Bronchial epithelial cell (primary cell): ENCODE measurements around the gene IL1RN. TPM values are rescaled to one million over a fixed set of nuclear protein-coding genes. Genes with fewer than 3 reads are reported as not detected.

Experiments used
- DNase-seq: peaks from one replicate; pipeline ENCODE4 v3.0.0-alpha.2; 2010; ENCODE audit warnings: low read depth
- FAIRE-seq: peaks from 2 replicates; lab custom pipeline; 2011; peaks lifted over from hg19 to GRCh38; lab: Jason Lieb, UNC
- H3K27me3 ChIP-seq: 2 replicates; pipeline ENCODE4 v1.5.1; 2011; ENCODE audit warnings: low read length; ENCODE audit not compliant: control insufficient read depth, insufficient read depth
- H3K36me3 ChIP-seq: 2 replicates; pipeline ENCODE4 v1.5.1; 2011; ENCODE audit warnings: low read length; ENCODE audit not compliant: control insufficient read depth, insufficient read depth
- H3K4me3 ChIP-seq: 2 replicates; pipeline ENCODE4 v1.5.1; 2011; ENCODE audit warnings: mild to moderate bottlenecking, low read depth, low read length, control low read depth
- total RNA-seq: library from RNA; depleted of rRNA; stranded (reverse); fragments of >200 nt; gene quantifications from 2 replicates; pipeline ENCODE4 v1.2.1, GENCODE V29; 2014
- TF ChIP-seq, protein P1 (sequence below): IDR thresholded peaks from 2 replicates; pipeline ENCODE4 v1.5.1; 2011; ENCODE audit warnings: mild to moderate bottlenecking, moderate library complexity, low read length, control low read depth, inconsistent platforms; ENCODE audit not compliant: insufficient read depth, severe bottlenecking

Gene IL1RN
- total RNA-seq, 1 donor from 2014 or later = 71.9 TPM

DNA sequence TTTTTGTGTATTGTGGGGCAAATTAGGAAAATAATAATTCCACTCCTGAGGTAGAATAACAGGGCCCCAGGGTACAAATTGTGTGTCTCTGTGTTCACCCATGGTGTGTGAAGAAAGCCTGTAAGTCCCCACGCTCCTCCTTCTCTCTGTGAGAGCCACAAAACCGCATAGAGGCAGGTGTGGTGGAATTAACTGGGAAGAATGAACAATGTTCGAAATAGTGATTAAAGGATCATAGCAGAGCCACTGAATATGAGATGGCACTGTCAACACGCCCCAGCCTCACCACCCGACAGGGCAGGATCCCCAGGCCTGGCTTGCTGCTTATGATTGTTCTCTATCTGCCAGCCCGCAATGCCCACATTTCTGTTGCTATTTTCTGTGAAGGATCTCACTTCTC is 14.1 kb downstream of the IL1RN start:
- Histone ChIP-seq H3K36me3 (no peaks in the 10 kb centered on the region), H3K4me3 (no peak overlapping the region), H3K27me3 (no peaks in the 10 kb centered on the region)
- DNase-seq (no peak), FAIRE-seq (no peak)
- TF ChIP-seq, protein P1, sequence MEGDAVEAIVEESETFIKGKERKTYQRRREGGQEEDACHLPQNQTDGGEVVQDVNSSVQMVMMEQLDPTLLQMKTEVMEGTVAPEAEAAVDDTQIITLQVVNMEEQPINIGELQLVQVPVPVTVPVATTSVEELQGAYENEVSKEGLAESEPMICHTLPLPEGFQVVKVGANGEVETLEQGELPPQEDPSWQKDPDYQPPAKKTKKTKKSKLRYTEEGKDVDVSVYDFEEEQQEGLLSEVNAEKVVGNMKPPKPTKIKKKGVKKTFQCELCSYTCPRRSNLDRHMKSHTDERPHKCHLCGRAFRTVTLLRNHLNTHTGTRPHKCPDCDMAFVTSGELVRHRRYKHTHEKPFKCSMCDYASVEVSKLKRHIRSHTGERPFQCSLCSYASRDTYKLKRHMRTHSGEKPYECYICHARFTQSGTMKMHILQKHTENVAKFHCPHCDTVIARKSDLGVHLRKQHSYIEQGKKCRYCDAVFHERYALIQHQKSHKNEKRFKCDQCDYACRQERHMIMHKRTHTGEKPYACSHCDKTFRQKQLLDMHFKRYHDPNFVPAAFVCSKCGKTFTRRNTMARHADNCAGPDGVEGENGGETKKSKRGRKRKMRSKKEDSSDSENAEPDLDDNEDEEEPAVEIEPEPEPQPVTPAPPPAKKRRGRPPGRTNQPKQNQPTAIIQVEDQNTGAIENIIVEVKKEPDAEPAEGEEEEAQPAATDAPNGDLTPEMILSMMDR = no peak

DNA sequence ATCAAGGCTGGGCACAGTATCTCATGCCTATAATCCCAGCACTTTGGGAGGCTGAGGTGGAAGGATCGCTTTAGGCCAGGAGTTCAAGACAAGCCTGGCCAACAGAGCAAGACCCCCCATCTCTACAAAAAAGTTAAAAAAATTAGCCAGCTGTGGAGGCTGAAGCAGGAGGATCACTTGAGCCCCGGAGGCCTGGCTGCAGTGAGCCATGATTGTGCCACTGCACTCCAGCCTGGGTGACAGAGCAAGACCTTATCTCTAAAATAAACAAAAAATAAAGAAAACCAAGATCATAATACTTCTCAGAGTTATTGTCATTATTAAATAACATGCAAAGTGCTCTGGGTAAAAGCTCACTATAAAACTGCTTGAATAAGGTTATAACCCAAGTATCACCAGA is 14.9 kb downstream of the IL1RN start:
- Histone ChIP-seq H3K36me3 (no peaks in the 10 kb centered on the region), H3K4me3 (no peak overlapping the region), H3K27me3 (no peaks in the 10 kb centered on the region)
- TF ChIP-seq, protein P1 = no peak
- DNase-seq = no peak
- no peak for FAIRE-seq

DNA sequence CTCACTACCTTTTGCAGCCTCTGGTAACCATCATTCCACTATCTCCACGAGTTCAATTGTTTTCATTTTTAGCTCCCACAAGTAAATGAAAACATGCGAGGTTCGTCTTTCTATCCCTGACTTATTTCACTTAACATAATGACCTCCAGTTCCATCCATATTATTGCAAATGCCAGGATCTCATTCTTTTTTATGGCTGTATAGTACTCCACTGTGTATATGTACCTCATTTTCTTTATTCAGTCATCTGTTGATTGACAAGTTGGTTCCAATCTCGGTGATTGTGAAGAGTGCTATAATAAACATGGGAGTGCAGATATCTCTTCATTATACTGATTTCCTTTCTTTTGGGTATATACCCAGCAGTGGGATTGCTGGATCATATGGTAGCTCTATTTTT is 16.9 kb downstream of the IL1RN start:
- TF ChIP-seq, protein P1 = no peak
- H3K27me3 ChIP-seq = no peaks in the 10 kb centered on the region
- no peaks in the 10 kb centered on the region for H3K36me3 ChIP-seq
- no peak overlapping the region for H3K4me3 ChIP-seq
- FAIRE-seq (no peak), DNase-seq (no peak)

DNA sequence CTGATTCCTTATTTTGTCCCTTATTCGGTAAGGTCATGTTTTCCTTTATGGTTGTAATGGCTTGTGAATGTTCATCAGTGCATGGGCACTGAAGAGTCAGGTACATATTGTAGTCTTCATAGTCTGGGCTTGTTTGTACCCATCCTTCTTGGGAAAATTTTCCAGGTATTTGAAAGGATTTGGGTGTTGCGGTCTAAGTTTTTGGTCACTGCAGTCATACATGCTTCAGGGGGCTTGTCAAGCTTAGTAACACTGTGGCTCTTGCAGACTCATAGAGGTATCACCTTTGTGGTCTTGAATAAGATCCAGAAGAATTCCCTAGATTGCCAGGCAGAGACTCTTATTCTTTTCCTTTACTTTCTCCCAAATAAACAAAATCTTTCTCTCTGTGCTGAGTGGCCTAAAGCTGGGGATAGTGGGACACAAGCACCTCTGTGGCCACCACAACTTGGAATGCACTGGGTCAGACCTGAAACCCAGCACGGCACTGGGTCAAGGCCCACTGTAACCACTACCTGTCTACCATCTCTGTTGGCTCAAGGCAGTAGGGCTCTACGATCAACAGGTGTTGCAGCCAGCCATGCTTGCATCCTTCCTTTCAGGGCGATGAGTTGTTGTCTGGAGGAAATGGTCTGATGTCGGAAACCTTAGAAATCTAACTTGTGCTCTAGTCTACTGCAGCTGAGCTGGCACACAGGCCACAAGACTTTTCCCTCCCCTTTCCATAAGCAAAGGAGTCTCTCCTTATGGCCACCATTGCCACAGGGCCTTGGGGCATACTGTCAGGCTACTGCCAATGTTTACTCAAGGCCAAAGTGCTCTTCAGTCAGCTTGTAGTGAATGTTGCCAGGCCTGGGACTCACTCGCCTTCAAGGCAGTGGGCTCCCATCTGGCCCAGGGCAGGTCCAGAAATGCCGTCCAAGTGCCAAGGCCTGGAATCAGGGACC is 21.5 kb downstream of the IL1RN start:
- no peaks in the 10 kb centered on the region for H3K27me3 ChIP-seq
- no peaks in the 10 kb centered on the region for H3K36me3 ChIP-seq
- no peak overlapping the region for H3K4me3 ChIP-seq
- TF ChIP-seq, protein P1 = no peak
- DNase-seq (peak; percentile 55), FAIRE-seq (no peak)

DNA sequence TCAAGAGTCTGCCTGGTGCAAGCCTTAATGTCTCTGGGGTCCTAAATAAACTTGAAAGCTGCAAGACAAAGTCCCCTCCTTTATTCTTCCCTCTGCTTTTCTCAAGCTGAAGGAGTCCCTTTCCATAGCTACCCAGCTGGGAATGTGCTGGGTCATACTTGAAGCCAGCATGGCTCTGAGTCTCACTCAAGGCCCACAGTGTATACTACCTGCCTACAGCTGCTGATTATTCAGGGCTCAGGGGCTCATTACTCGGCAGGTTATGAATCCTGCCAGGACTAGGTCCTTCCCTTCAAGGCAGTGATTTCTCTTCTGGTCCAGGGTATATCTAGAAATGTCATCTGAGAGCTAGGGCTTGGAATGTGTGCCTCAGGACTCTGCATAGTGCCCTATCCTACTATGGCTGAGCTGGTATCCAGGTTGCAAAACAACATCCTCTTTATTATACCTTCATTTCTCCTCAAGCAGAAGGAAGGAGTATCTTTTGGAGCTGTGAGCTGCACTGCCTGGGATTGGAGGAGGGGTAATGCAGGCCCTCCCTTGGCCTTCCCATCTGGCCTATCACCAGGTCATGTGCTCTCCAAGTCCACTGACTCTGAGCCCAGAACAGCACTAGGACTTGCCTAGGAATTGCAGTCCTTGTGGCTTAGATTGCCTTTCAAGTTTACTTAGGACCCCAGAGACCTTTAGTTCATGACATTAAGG is 22.3 kb downstream of the IL1RN start:
- FAIRE-seq (no peak), DNase-seq (no peak)
- Histone ChIP-seq H3K36me3 (no peaks in the 10 kb centered on the region), H3K4me3 (no peak overlapping the region), H3K27me3 (no peaks in the 10 kb centered on the region)
- TF ChIP-seq, protein P1 = no peak
